Neutrophil (primary cell): ENCODE measurements around the gene CPOX.

Source experiments
- H3K27ac ChIP-seq: fragments of 200-600 bp; sonication (generic); 2 replicates; pipeline ENCODE4 v1.5.1; 2016; ENCODE audit warnings: mild to moderate bottlenecking, moderate library complexity
- H3K27me3 ChIP-seq: fragments of 200-600 bp; sonication (generic); 2 replicates; pipeline ENCODE4 v1.6.0; 2016; ENCODE audit warnings: mild to moderate bottlenecking
- H3K36me3 ChIP-seq: fragments of 200-600 bp; sonication (generic); 2 replicates; pipeline ENCODE4 v1.5.1; 2017
- H3K4me1 ChIP-seq, 2 experiments: fragments of 200-600 bp in 1 of 2; sonication (generic) in 1 of 2; 1 replicate in 1 of 2; 2 replicates in 1 of 2; pipeline versions ENCODE4 v1.5.1 to v1.6.1; 2013 to 2016; ENCODE audit warnings: low read depth in 1 of 2, low read length in 1 of 2, mild to moderate bottlenecking in 1 of 2, moderate library complexity in 1 of 2; ENCODE audit not compliant: control insufficient read depth in 1 of 2, insufficient read depth in 1 of 2
- H3K4me3 ChIP-seq, 2 experiments: fragments of 200-600 bp in 1 of 2; sonication (generic) in 1 of 2; 1 replicate in 1 of 2; 2 replicates in 1 of 2; pipeline ENCODE4 v1.5.1; 2013 to 2016; ENCODE audit warnings: low read depth in 1 of 2, low read length in 1 of 2, mild to moderate bottlenecking in 1 of 2, moderate library complexity in 1 of 2
- H3K9me3 ChIP-seq: fragments of 200-600 bp; sonication (generic); 2 replicates; pipeline ENCODE4 v1.5.1; 2016
- CTCF ChIP-seq: fragments of 200-600 bp; sonication (generic); IDR thresholded peaks from 2 replicates; pipeline ENCODE4 v1.5.1; 2016; ENCODE audit warnings: antibody characterized with exemption

CPOX gene

GRCh38 chr3:98531622-98532274 lies 61.7 kb downstream of the CPOX start, which contains the start of gene GPR15:
Gene GPR15 (plus strand): TSS chr3:98531978. CDS start chr3:98532034, 56 bp downstream.
- Histone ChIP-seq H3K9me3 (no peaks in the 10 kb centered on the region), H3K4me1 (no peaks in the 10 kb centered on the region), H3K27me3 (no peaks in the 10 kb centered on the region), H3K36me3 (no peaks in the 10 kb centered on the region), H3K27ac (no peak within 1 kb of the TSS), H3K4me3 (no peak within 1 kb of the TSS)
- TF ChIP-seq CTCF = no peak

- Histone ChIP-seq H3K27me3 (no peaks in the 10 kb centered on the region), H3K36me3 (no peaks in the 10 kb centered on the region), H3K4me3 (no peak overlapping the region), H3K27ac (no peak overlapping the region), H3K4me1 (no peaks in the 10 kb centered on the region), H3K9me3 (no peaks in the 10 kb centered on the region)
- no peak for TF ChIP-seq CTCF
Observed at GRCh38 chr3:98530676-98531075, 62.7 kb downstream of the CPOX start.

- H3K9me3 ChIP-seq = no peaks in the 10 kb centered on the region
- H3K27me3 ChIP-seq = no peaks in the 10 kb centered on the region
- no peak for TF ChIP-seq CTCF
- no peak overlapping the region for H3K27ac ChIP-seq
- no peaks in the 10 kb centered on the region for H3K4me1 ChIP-seq
- H3K4me3 ChIP-seq = no peak overlapping the region
- no peaks in the 10 kb centered on the region for H3K36me3 ChIP-seq
Observed at GRCh38 chr3:98529856-98530459, 63.5 kb downstream of the CPOX start.
